GM21786 (cell line): ENCODE measurements around the gene OR2Z1.
"Not testable (repeated sequence)": the region's sequence is repeated elsewhere in the genome, so short reads cannot be mapped to it uniquely, and the experiment has no call there.

Source experiments
- ATAC-seq: cut with Tn5 transposase; IDR thresholded peaks from one replicate; pipeline ENCODE4 v1.9.1; 2021; ENCODE audit not compliant: unreplicated experiment

The OR2Z1 gene

GRCh38 chr19:8702350-8702749 is 19.1 kb upstream of the OR2Z1 start:
- ATAC-seq = no peak

DNA sequence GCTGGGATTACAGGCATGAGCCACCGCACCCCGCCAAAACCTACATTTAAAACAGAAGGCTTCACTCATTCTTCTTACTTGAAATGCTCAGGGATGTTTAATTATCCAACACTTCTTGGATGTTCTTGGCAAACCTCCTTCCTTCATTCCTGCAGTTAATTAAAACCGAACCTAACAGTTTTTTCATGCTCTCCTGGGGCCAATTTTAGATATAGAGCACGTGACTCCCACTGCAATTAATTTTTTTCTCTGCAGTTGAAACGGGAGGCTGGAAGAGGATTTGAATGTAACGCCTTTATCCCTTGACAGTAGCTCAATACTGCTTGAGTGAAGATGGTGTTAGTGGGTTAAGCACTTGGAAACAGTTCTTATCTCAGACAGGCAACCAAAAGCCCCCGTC is 18.2 kb upstream of the OR2Z1 start:
- no peak for ATAC-seq

DNA sequence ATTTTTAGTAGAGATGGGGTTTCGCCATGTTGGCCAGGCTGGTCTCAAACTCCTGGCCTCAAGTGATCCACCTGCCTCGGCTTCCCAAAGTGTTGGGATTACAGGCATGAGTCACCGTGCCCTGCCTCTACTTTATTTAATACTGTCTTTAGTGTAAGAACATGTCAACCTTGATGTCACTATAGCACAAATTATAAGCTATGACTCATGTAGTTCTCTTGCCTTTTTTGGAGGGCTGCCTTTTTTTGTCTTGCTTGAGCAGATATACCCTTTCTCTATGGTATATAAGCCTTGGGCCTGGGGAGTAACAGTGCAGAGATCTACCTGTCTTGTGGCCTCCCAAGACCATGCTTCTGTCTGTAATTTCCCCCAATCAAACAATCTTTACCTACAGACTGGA is 16.1 kb upstream of the OR2Z1 start:
- not testable (repeated sequence) for ATAC-seq

GRCh38 chr19:8705742-8706141 is 15.7 kb upstream of the OR2Z1 start:
- no peak for ATAC-seq

GRCh38 chr19:8710337-8710736 is 11.1 kb upstream of the OR2Z1 start:
- not testable (repeated sequence) for ATAC-seq

DNA sequence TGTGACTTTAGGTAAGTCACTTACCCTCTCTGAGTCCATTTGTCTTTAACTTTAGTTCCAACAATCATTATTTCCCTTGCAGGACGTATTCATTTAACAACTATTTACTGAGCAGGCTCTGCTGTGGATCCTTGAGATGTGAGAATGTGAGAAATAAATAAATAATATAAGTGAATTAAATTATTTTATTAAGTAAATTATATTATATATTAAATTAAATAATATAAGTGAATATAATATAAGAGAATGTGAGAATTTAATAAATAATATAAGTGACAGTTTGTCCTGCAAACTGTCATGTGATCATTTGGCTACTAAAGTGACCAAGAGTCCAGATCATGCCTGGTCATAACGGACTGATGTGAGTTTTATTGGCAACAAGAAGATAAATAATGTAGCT is 598 bp downstream of the OR2Z1 start:
- no peak for ATAC-seq

DNA sequence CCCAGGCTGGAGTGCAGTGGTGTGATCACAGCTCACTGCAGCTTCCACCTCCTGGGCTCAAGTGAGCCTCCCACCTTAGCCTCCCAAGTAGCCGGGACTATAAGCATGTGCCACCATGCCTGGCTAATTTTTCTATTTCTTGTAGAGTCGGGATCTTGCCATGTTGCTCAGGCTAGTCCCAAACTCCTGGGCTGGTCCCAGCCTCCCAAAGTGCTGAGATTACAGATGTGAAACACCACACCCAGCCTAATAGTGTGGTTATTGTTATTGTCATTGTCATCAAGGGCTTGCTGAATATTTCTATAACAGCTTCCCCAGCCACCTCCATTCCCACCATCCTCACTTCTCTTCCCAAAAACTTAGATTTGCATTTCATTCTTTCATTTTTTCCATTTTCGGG is 2.8 kb downstream of the OR2Z1 start:
- ATAC-seq = no peak

DNA sequence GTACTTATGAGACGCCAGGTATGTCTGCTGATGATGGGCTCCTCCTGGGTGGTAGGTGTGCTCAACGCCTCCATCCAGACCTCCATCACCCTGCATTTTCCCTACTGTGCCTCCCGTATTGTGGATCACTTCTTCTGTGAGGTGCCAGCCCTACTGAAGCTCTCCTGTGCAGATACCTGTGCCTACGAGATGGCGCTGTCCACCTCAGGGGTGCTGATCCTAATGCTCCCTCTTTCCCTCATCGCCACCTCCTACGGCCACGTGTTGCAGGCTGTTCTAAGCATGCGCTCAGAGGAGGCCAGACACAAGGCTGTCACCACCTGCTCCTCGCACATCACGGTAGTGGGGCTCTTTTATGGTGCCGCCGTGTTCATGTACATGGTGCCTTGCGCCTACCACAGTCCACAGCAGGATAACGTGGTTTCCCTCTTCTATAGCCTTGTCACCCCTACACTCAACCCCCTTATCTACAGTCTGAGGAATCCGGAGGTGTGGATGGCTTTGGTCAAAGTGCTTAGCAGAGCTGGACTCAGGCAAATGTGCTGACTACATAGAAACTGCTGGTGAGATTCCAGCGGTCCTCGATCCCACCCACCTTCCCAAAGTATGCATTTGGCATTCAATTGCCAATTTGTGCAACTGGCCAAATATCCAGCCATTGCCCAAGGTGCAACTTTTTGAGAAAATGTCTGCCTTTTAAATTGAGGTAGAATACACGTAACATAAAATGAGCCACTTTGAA is 10.2 kb downstream of the OR2Z1 start:
- no peak for ATAC-seq

- ATAC-seq = no peak
Observed at GRCh38 chr19:8738377-8738776, 16.9 kb downstream of the OR2Z1 start.

GRCh38 chr19:8739291-8740065 is 18.0 kb downstream of the OR2Z1 start:
- not testable (repeated sequence) for ATAC-seq

DNA sequence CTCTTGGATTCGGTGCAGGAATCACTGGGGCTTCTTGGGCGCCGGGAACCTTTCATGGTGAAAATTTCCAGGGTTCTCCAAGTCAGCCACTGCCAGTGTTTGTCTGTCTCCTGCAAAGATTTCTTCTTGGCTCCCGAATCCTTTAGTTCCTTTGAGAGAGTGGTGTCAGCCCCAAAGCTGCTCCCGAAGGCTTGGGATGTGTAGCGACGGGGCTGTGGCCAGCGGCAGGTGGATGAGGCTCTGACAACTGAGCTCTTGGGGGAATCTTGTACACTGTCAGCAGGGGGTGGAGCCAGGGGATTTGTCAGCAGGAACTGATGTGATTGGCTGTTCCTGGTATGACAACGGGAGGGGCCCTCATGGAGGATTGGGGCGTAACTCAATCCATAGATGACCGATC is 45.8 kb downstream of the OR2Z1 start:
- ATAC-seq = not testable (repeated sequence)

- ATAC-seq = not testable (repeated sequence)
Observed at GRCh38 chr19:8769265-8769664, 47.8 kb downstream of the OR2Z1 start.

DNA sequence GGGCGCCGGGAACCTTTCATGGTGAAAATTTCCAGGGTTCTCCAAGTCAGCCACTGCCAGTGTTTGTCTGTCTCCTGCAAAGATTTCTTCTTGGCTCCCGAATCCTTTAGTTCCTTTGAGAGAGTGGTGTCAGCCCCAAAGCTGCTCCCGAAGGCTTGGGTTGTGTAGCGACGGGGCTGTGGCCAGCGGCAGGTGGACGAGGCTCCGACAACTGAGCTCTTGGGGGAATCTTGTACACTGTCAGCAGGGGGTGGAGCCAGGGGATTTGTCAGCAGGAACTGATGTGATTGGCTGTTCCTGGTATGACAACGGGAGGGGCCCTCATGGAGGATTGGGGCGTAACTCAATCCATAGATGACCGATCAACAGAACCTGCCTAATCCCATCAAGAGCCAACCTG is 52.2 kb downstream of the OR2Z1 start:
- ATAC-seq = not testable (repeated sequence)
